Neural cell (in vitro differentiated cells): ENCODE data around the gene USP6NL. TPM values are rescaled to one million over a fixed set of nuclear protein-coding genes. Genes with fewer than 3 reads are reported as not detected.

Source experiments
- H2AFZ ChIP-seq: fragments of 200-600, 300-800 bp; sonication (generic), shearing (Covaris generic); 2 replicates; pipeline ENCODE4 v1.6.0; 2014; ENCODE audit warnings: low read depth, mild to moderate bottlenecking, antibody characterized with exemption, low read length, moderate library complexity
- H3F3A ChIP-seq: fragments of 200-600 bp; shearing (Covaris generic); 2 replicates; pipeline ENCODE4 v1.6.1; 2016; ENCODE audit warnings: mild to moderate bottlenecking, moderate library complexity, mixed read lengths, antibody characterized with exemption, low read length; ENCODE audit not compliant: insufficient read depth, poor library complexity, severe bottlenecking
- H3K27ac ChIP-seq: fragments of 200-600, 300-800 bp; sonication (generic), shearing (Covaris generic); 2 replicates; pipeline ENCODE4 v1.5.1; 2014; ENCODE audit warnings: mild to moderate bottlenecking, low read length, moderate library complexity
- H3K27me3 ChIP-seq: fragments of 300-800, 200-600 bp; sonication (generic), shearing (Covaris generic); 2 replicates; pipeline ENCODE4 v1.6.0; 2014; ENCODE audit warnings: mild to moderate bottlenecking, low read depth, low read length, moderate library complexity; ENCODE audit not compliant: insufficient read depth
- H3K36me3 ChIP-seq: fragments of 300-800, 200-600 bp; sonication (generic), shearing (Covaris generic); 2 replicates; pipeline ENCODE4 v1.5.1; 2014; ENCODE audit warnings: mild to moderate bottlenecking, antibody characterized with exemption, low read length, moderate library complexity; ENCODE audit not compliant: insufficient read depth
- H3K4me2 ChIP-seq: fragments of 300-800, 200-600 bp; sonication (generic), shearing (Covaris generic); 2 replicates; pipeline ENCODE4 v1.6.0; 2014; ENCODE audit warnings: mild to moderate bottlenecking, low read length
- H3K4me3 ChIP-seq: fragments of 300-800, 200-600 bp; sonication (generic), shearing (Covaris generic); 2 replicates; pipeline ENCODE4 v1.5.1; 2014; ENCODE audit warnings: mild to moderate bottlenecking, low read length, moderate library complexity
- H3K79me2 ChIP-seq: fragments of 200-600 bp; shearing (Covaris generic); replicated peaks from 2 replicates; pipeline ENCODE4 v1.6.0; 2014; ENCODE audit warnings: mild to moderate bottlenecking, low read length, moderate library complexity; ENCODE audit not compliant: insufficient read depth
- H3K9ac ChIP-seq: fragments of 300-800, 200-600 bp; sonication (generic), shearing (Covaris generic); 2 replicates; pipeline ENCODE4 v1.6.1; 2016; ENCODE audit warnings: mild to moderate bottlenecking, low read length, mixed read lengths
- H3K9me2 ChIP-seq: fragments of 200-600 bp; shearing (Covaris generic); 2 replicates; pipeline ENCODE4 v1.6.1; 2016; ENCODE audit warnings: mild to moderate bottlenecking, low read length, mixed read lengths; ENCODE audit not compliant: insufficient read depth
- H3K9me3 ChIP-seq: fragments of 200-600, 300-800 bp; sonication (generic), shearing (Covaris generic); 2 replicates; pipeline ENCODE4 v1.6.1; 2016; ENCODE audit warnings: mild to moderate bottlenecking, mixed run types, low read length, moderate library complexity, mixed read lengths
- H4K20me1 ChIP-seq: fragments of 200-600 bp; shearing (Covaris generic); 2 replicates; pipeline ENCODE4 v1.6.1; 2016; ENCODE audit warnings: mild to moderate bottlenecking, mixed run types; ENCODE audit not compliant: insufficient read depth
- CTCF ChIP-seq: fragments of 450-650 bp; IDR thresholded peaks from 2 replicates; pipeline ENCODE4 v1.5.1; 2014; ENCODE audit warnings: antibody characterized with exemption, mild to moderate bottlenecking, moderate library complexity; ENCODE audit not compliant: poor library complexity, severe bottlenecking
- EP300 ChIP-seq: fragments of 450-650 bp; conservative IDR thresholded peaks from 2 replicates; pipeline ENCODE4 v1.6.1; 2014; ENCODE audit warnings: antibody characterized with exemption, mild to moderate bottlenecking, moderate library complexity; ENCODE audit not compliant: poor library complexity, severe bottlenecking
- EZH2 ChIP-seq: fragments of 200-600, 300-800 bp; shearing (Covaris generic), sonication (generic); IDR thresholded peaks from 2 replicates; pipeline ENCODE4 v1.6.1; 2014; ENCODE audit warnings: antibody characterized with exemption, low read length, borderline replicate concordance, mild to moderate bottlenecking; ENCODE audit not compliant: insufficient read depth, poor library complexity, severe bottlenecking
- MXI1 ChIP-seq: fragments of 450-650 bp; conservative IDR thresholded peaks from 2 replicates; pipeline ENCODE4 v1.6.1; 2014; ENCODE audit warnings: antibody characterized with exemption, mild to moderate bottlenecking; ENCODE audit not compliant: poor library complexity, severe bottlenecking
- POLR2AphosphoS5 ChIP-seq: IDR thresholded peaks from 2 replicates; pipeline ENCODE4 v1.6.1; 2012
- RAD21 ChIP-seq: fragments of 450-650 bp; conservative IDR thresholded peaks from 2 replicates; pipeline ENCODE4 v1.6.1; 2014; ENCODE audit warnings: antibody characterized with exemption, mild to moderate bottlenecking, moderate library complexity
- REST ChIP-seq: IDR thresholded peaks from 2 replicates; pipeline ENCODE4 v1.6.1; 2012; ENCODE audit warnings: borderline replicate concordance
- SMC3 ChIP-seq: fragments of 450-650 bp; conservative IDR thresholded peaks from 2 replicates; pipeline ENCODE4 v1.6.1; 2014; ENCODE audit warnings: antibody characterized with exemption, mild to moderate bottlenecking, moderate library complexity; ENCODE audit not compliant: poor library complexity
- TAF1 ChIP-seq: IDR thresholded peaks from 2 replicates; pipeline ENCODE4 v1.6.1; 2012; ENCODE audit warnings: low read depth
- polyA plus RNA-seq: library from polyadenylated mRNA; depleted of rRNA; stranded (reverse); fragments of >200 nt; gene quantifications from 2 replicates; pipeline ENCODE4 v1.2.3, GENCODE V29; 2014

USP6NL gene
- polyA plus RNA-seq, 1 donor from 2014 or later: 39.9 TPM

GRCh38 chr10:11406746-11407145 is 204.7 kb downstream of the USP6NL start:
- H3F3A ChIP-seq: no peaks in the 10 kb centered on the region
- H2AFZ ChIP-seq: no peak overlapping the region
- no peaks in the 10 kb centered on the region for H3K36me3 ChIP-seq
- no peak overlapping the region for H3K4me2 ChIP-seq
- no peak for TF ChIP-seq EP300
- no peak for TF ChIP-seq EZH2
- TF ChIP-seq RAD21: no peak
- no peak for TF ChIP-seq TAF1
- TF ChIP-seq SMC3: no peak
- no peak for TF ChIP-seq POLR2AphosphoS5
- TF ChIP-seq CTCF: no peak
- no peak for TF ChIP-seq MXI1
- TF ChIP-seq REST: no peak
- no peaks in the 10 kb centered on the region for H3K79me2 ChIP-seq
- no peak overlapping the region for H3K27ac ChIP-seq
- no peak overlapping the region for H3K9ac ChIP-seq
- H3K9me2 ChIP-seq: no peaks in the 10 kb centered on the region
- no peaks in the 10 kb centered on the region for H3K9me3 ChIP-seq
- H3K4me3 ChIP-seq: no peak overlapping the region
- H3K27me3 ChIP-seq: no peaks in the 10 kb centered on the region
- H4K20me1 ChIP-seq: no peaks in the 10 kb centered on the region

- no peaks in the 10 kb centered on the region for H3K27me3 ChIP-seq
- H3K9ac ChIP-seq: no peak overlapping the region
- H4K20me1 ChIP-seq: no peaks in the 10 kb centered on the region
- no peak overlapping the region for H2AFZ ChIP-seq
- H3F3A ChIP-seq: no peaks in the 10 kb centered on the region
- H3K27ac ChIP-seq: no peak overlapping the region
- TF ChIP-seq REST (no peak), CTCF (no peak)
- H3K4me2 ChIP-seq: no peak overlapping the region
- no peaks in the 10 kb centered on the region for H3K9me2 ChIP-seq
- no peaks in the 10 kb centered on the region for H3K9me3 ChIP-seq
- H3K36me3 ChIP-seq: no peaks in the 10 kb centered on the region
- H3K4me3 ChIP-seq: no peak overlapping the region
- H3K79me2 ChIP-seq: no peaks in the 10 kb centered on the region
Measured at GRCh38 chr10:11404901-11405300, 206.5 kb downstream of the USP6NL start.
